B cell (primary cell): ENCODE measurements around the gene MYO1E.

Experiments
- EZH2 ChIP-seq: IDR thresholded peaks from 2 replicates; pipeline ENCODE4 v1.6.1; 2012; ENCODE audit warnings: borderline replicate concordance, low read depth, mild to moderate bottlenecking, moderate library complexity, low read length; ENCODE audit not compliant: insufficient read depth, poor library complexity, severe bottlenecking
- TF ChIP-seq, protein P1 (sequence below): fragments of 200-600 bp; IDR thresholded peaks from one replicate; pipeline ENCODE4 v1.8.0; 2022; ENCODE audit warnings: antibody characterized with exemption, mild to moderate bottlenecking

DNA sequence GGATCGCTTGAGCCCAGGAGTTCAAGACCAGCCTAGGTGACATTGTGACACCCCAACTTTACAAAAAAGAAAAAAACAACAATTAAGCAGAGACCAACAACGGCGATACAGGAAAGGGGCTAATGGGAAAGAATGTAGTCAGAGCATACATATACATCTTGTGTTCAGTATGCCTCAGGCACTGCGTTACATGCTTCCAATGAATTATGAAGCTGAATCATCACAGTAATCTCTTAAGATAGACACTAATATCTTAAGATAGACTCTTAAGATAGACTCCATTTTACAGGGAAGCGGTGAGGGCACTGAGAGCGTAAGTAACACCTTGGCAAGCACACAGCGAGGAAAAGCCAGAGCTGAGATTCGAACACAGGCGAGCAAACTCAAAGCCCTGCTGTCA lies 172.1 kb downstream of the MYO1E start:
- TF ChIP-seq, protein P1, sequence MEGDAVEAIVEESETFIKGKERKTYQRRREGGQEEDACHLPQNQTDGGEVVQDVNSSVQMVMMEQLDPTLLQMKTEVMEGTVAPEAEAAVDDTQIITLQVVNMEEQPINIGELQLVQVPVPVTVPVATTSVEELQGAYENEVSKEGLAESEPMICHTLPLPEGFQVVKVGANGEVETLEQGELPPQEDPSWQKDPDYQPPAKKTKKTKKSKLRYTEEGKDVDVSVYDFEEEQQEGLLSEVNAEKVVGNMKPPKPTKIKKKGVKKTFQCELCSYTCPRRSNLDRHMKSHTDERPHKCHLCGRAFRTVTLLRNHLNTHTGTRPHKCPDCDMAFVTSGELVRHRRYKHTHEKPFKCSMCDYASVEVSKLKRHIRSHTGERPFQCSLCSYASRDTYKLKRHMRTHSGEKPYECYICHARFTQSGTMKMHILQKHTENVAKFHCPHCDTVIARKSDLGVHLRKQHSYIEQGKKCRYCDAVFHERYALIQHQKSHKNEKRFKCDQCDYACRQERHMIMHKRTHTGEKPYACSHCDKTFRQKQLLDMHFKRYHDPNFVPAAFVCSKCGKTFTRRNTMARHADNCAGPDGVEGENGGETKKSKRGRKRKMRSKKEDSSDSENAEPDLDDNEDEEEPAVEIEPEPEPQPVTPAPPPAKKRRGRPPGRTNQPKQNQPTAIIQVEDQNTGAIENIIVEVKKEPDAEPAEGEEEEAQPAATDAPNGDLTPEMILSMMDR: no peak
- no peak for TF ChIP-seq EZH2
